Ramos (cell line): ENCODE measurements around the gene LRFN2.

Experiments
- in situ Hi-C: fragments of 300-500 bp; cut with MboI; formaldehyde crosslinking; loops from one replicate; pipeline ENCODE4 v1.14.3; 2022; ENCODE audit warnings: low sequenced_read_pairs; ENCODE audit not compliant: unreplicated experiment

The LRFN2 gene

GRCh38 chr6:40411881-40412280, 175.3 kb downstream of the LRFN2 start:
- in situ Hi-C loops = no loop called here

DNA sequence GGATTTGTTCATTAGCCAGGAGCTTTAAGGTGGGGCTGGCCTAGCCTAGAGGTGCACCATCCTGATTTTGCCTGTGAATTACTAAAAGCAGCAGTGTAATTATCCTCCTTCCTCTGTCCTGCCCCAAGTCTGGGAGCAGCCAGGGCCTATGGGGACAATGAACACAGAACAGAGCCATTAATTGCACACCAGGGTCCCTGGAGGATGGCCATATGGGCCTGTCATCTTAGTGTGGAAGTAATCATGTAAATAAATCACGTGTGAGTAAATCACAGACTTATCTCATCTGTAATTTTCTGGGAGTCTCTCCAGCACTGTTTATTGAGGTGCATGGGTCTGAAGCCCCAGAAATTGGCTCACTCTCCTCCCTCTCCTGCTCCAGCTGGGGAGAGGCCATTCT, 176.3 kb downstream of the LRFN2 start:
- in situ Hi-C loops = no loop called here

DNA sequence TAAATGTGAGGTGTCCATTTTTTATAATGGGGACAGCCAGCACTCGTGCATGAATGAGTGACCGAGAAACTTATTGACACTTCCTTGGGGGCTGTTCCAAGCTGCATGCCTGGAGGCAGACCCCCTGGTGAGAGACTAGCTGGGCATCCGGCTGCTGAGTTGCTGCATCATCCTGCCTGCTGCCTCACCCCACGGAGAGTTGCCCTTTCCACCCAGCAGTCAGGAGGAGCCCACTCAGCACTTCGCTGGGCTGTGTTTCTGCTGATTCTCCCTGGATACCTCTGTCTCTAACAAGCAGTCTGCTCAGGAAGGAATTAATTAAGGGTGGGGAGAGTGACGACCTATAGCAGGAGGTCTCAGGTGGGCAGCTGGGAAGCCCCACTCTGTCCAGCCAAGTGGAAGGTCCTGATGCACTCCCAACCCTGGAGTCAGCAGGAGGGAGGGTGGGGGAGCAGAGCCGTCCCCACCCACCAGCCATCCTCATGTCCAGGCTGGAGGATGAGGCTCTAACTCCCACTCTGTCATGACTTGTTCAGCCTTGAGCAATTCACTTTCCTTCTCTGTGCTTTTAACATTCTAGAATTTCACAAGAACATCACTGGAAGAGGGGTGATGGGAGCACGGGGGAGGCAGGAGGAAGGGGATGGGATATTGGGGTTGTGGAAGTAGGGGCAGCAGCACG, 177.3 kb downstream of the LRFN2 start:
- in situ Hi-C loops = no loop called here

GRCh38 chr6:40408786-40409542, 178.2 kb downstream of the LRFN2 start:
- in situ Hi-C loops = no loop called here

DNA sequence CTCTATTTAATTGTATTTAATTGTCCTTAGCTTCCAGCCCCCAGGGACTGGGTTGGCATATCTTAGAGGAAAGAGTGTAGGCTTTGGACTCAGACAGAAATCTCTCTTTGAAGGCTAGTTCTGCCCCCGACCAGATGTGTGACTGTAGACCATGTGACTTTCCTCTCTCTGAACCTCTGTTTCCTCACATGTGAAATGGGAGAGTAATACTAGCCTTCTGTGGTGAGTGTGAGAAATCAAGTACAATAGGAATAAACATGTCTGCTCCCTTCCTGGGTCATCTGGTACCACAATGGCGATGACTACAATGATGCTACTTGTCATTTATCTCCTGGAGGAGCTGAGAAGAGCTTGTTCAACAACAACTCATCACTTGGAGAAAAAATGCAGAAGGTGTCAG, 179.9 kb downstream of the LRFN2 start:
- in situ Hi-C loops = no loop called here

DNA sequence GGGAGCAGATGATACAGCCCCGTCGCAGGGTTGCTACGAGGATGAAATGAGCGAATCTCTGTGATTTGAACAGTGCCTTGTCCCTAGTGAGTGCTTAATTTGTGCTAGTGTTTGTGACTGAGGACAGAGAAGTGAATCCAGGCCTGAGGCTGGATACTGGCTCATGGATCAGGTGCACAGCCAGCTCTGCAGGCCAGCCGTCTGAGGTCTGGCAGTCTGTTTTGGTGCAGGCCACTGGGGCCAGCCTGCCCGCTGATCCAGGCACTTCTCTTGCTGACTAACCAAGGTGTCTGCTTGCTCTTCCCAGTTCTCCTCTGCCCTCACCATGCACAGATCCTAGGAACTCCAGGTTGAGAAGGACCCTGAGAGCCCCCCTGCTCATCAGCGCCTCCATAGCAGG, 181.0 kb downstream of the LRFN2 start:
- in situ Hi-C loops = no loop called here

GRCh38 chr6:40400738-40401137, 186.4 kb downstream of the LRFN2 start:
- in situ Hi-C loops = no loop called here

DNA sequence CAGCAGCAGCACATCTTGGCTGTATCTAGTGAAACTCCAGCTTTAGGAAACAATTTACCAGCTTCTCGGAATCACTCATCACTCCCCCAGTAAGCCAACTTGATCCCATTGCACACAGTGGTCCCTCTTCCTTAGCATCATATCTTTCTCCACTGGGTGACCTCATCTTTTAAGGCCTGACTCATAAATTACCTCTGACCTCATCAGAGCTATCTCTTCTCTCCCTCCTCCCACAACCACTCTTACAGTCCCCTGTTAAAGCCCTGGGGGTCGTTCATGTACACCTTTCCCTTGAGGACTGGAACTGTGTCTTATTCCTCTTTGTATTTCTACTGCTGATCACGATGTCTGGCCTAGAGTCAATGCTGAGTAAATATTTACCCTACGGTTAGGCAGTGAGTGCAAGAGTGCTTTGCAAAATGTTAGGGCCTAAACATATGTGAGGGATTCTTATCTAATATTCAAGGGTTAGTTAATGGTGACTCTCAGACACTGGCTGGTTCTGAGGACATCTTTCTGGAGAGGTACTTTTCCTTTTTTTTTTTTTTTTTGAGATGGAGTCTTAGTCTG, 187.2 kb downstream of the LRFN2 start:
- in situ Hi-C loops = no loop called here

DNA sequence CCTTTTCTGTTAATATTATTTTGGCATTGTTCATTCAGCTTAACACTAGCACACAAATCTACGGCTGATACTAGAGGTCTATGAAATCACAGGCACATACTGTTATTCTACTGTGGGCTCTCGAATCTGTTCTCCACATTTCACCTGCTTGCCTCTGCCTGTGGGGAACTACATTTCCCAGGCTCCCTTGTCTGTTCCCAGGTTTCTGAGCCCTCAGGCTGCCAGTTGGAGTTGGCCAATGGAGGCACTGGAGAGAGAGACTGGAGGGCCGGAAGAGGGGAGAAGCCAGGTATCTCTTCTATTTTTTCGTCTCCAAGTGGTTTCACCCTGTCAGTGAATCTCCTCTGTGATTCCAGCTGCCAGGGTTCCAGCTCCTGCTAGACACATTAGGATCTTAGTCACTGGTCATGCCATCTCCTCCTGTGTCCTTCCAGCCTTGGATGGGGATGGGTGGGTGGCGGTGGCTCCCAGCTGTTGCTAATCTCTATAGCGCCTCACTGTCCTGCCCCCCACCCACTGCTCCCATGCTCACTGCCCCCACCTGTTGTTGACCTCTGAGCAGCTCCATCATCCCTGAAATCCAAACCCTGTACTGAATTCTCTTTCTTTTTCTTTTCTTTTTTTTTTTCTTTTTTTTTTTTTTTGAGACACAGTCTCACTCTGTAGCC, 188.2 kb downstream of the LRFN2 start:
- in situ Hi-C loops = no loop called here

- in situ Hi-C loops = no loop called here
Observed at GRCh38 chr6:40398034-40398691, 189.0 kb downstream of the LRFN2 start.

DNA sequence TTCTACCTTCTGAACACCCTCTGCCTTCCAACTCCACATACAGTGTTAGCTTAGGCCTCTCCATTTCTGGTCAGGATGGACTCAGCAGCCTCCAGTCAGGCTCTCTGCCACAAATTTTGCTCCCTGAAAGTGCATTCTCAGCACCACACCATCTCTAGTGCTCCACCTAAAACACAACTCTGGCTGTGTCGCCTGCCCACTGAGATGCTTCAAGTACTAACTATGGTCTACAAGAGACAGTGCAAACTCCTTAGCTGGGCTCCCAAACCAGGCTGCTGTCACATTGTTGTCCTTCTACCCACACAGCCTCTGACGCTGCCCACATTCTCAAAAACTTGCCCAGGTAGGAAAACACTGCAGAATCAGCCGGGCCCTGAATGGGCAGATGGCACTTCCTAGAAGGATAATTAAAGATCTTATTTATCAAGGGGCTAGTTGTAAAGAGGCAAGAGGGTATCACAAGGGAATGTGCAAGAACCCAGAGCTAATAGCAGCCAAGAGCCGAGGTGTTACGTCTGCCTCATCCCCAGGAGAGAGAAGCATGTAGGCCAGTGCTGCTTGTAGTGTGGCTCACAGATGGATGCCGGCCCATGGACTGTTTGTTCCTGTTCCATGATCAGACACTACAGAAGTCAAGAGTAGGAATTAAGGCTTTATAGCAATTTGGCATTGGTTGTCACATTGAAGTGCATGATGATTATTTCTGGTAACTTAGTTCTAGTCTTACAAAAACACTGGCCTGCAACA, 189.7 kb downstream of the LRFN2 start:
- in situ Hi-C loops = no loop called here

DNA sequence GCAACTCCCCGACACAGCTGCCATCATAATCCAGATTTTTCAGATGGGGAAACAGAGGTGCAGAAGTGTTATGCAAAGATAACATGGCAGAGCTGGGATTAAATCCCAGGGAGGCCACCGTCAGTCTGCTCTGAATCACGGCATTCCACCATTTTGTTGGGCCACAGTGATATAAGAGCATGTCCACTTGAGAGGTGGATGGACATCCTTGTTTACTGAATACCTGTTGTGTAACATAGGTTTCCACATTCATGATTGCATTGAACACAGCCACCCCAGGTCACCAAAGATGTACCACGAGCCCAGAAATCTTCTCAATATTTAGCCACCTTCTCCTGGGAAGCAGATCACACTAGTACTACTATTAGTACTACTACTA, 191.5 kb downstream of the LRFN2 start:
- in situ Hi-C loops = no loop called here

GRCh38 chr6:40395066-40395697, 192.0 kb downstream of the LRFN2 start:
- in situ Hi-C loops = no loop called here

DNA sequence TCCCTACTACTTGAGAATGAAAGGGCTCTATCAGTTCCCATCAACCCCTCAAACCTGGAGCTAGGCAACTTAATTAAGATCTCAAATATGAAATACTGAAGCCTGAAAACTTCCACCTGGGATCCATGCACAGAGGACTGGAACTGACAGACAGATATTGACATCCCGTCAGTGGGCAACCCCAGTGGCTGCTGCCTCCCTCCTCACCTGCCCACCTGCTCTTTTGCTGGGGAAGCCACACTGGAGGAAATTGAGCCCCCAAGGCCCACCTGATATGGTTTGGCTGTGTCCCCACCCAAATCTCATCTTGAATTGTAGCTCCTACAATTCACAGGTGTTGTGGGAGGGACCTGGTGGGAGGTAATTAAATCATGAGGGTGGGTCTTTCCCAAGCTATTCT, 192.8 kb downstream of the LRFN2 start:
- in situ Hi-C loops = no loop called here

- in situ Hi-C loops = no loop called here
Observed at GRCh38 chr6:40393641-40394040, 193.5 kb downstream of the LRFN2 start.

DNA sequence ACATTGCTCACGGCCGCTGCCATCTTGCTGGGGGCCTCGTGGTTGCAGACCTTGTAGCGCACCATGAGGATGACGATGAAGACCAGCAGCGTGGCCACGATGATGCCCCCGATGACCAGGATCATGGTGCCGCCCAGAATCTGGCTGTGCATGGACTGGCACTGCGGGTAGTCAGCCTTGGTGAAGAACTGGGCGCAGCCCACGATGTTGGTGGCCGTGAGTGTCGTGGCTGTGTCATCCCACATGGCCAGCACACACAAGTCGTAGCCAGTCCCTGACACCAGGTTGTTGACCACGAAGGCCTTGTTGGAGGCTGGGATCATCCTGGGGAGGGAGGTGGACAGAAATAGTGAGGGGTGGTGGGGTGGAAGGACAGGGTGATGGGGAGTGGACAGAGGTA, 194.6 kb downstream of the LRFN2 start:
- in situ Hi-C loops = no loop called here

DNA sequence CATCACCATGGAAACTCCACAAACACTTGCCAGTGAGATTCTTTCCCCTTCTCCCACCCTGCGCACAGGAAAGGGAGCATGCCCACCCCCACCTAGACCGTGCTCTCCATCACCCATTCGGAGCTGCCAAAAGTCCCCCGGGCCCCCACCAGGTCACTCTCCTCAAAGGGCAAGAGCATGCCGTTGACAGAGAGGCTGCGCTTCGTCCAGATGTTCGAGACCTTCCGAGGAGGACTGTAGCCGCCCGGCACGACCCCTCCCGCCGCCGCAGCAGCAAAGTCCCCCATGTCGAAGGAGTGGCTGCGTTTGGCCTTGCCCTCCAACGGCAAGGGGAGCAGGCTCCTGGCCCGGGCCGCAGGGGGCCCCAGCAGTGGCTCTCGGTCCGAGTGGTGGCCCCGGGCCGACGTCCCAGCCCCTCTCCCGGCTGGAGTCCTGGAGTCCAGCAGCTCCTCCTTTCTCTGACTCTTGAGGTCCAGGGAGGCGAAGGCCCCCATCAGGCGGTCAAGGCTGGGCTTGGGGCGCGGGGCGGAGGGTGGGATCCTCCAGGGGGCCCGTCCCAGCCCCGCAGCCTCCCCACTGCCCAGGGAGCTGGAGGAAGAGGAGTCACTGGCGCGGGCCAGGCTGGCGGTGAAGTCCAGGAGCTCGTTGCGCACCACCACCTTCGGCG, 195.2 kb downstream of the LRFN2 start:
- in situ Hi-C loops = no loop called here

GRCh38 chr6:40391086-40391485, 196.1 kb downstream of the LRFN2 start:
- in situ Hi-C loops = no loop called here
